Neutrophil (primary cell): ENCODE data around the gene KCNQ1.

Experiments used
- H3K27ac ChIP-seq: fragments of 200-600 bp; sonication (generic); 2 replicates; pipeline ENCODE4 v1.5.1; 2016; ENCODE audit warnings: mild to moderate bottlenecking, moderate library complexity
- H3K27me3 ChIP-seq: fragments of 200-600 bp; sonication (generic); 2 replicates; pipeline ENCODE4 v1.6.0; 2016; ENCODE audit warnings: mild to moderate bottlenecking
- H3K36me3 ChIP-seq: fragments of 200-600 bp; sonication (generic); 2 replicates; pipeline ENCODE4 v1.5.1; 2017
- H3K4me1 ChIP-seq, 2 experiments: fragments of 200-600 bp in 1 of 2; sonication (generic) in 1 of 2; 1 replicate in 1 of 2; 2 replicates in 1 of 2; pipeline versions ENCODE4 v1.5.1 to v1.6.1; 2013 to 2016; ENCODE audit warnings: low read depth in 1 of 2, low read length in 1 of 2, mild to moderate bottlenecking in 1 of 2, moderate library complexity in 1 of 2; ENCODE audit not compliant: control insufficient read depth in 1 of 2, insufficient read depth in 1 of 2
- H3K4me3 ChIP-seq, 2 experiments: fragments of 200-600 bp in 1 of 2; sonication (generic) in 1 of 2; 1 replicate in 1 of 2; 2 replicates in 1 of 2; pipeline ENCODE4 v1.5.1; 2013 to 2016; ENCODE audit warnings: low read depth in 1 of 2, low read length in 1 of 2, mild to moderate bottlenecking in 1 of 2, moderate library complexity in 1 of 2
- H3K9me3 ChIP-seq: fragments of 200-600 bp; sonication (generic); 2 replicates; pipeline ENCODE4 v1.5.1; 2016
- TF ChIP-seq, protein P1 (sequence below): fragments of 200-600 bp; sonication (generic); IDR thresholded peaks from 2 replicates; pipeline ENCODE4 v1.5.1; 2016; ENCODE audit warnings: antibody characterized with exemption

KCNQ1 gene

GRCh38 chr11:2813141-2813908, 368.5 kb downstream of the KCNQ1 start:
- no peaks in the 10 kb centered on the region for H3K36me3 ChIP-seq
- peaks cover 20 to 24% of the 10 kb centered on the region in 2 experiments for H3K4me1 ChIP-seq
- H3K9me3 ChIP-seq, result no peaks in the 10 kb centered on the region
- peak overlapping the region; percentile 45 for H3K27ac ChIP-seq
- no peak overlapping the region for H3K4me3 ChIP-seq
- TF ChIP-seq, protein P1, sequence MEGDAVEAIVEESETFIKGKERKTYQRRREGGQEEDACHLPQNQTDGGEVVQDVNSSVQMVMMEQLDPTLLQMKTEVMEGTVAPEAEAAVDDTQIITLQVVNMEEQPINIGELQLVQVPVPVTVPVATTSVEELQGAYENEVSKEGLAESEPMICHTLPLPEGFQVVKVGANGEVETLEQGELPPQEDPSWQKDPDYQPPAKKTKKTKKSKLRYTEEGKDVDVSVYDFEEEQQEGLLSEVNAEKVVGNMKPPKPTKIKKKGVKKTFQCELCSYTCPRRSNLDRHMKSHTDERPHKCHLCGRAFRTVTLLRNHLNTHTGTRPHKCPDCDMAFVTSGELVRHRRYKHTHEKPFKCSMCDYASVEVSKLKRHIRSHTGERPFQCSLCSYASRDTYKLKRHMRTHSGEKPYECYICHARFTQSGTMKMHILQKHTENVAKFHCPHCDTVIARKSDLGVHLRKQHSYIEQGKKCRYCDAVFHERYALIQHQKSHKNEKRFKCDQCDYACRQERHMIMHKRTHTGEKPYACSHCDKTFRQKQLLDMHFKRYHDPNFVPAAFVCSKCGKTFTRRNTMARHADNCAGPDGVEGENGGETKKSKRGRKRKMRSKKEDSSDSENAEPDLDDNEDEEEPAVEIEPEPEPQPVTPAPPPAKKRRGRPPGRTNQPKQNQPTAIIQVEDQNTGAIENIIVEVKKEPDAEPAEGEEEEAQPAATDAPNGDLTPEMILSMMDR, result no peak
- H3K27me3 ChIP-seq, result no peaks in the 10 kb centered on the region

- TF ChIP-seq, protein P1, result no peak
- Histone ChIP-seq H3K4me3 (no peak overlapping the region), H3K36me3 (no peaks in the 10 kb centered on the region), H3K27ac (no peak overlapping the region), H3K27me3 (no peaks in the 10 kb centered on the region), H3K9me3 (no peaks in the 10 kb centered on the region), H3K4me1 (peaks cover 20 to 24% of the 10 kb centered on the region in 2 experiments)
Observed at GRCh38 chr11:2813968-2814367, 369.2 kb downstream of the KCNQ1 start.

DNA sequence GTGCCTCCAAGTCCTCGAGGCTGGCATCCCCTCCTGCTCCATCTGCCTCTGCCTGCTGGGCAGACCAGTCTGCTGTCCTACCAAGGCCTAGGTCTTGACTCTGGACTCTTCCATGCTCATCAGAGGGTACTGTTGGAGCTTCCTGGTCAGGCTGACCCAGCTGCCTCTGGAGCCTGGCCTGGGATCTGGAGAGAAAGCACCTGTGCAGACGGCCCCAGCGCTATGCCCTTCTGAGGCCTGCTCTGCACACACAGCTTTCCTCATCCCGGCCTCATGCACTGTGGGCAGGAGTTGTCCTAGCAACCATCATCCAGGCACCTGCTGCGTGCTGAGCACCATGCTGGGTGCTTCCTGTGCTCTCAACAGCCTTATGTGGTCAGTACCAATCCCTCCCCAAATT, 369.9 kb downstream of the KCNQ1 start:
- Histone ChIP-seq H3K36me3 (no peaks in the 10 kb centered on the region), H3K9me3 (no peaks in the 10 kb centered on the region), H3K27ac (no peak overlapping the region), H3K27me3 (no peaks in the 10 kb centered on the region), H3K4me3 (no peak overlapping the region), H3K4me1 (peaks cover 20 to 24% of the 10 kb centered on the region in 2 experiments)
- TF ChIP-seq, protein P1, result no peak

DNA sequence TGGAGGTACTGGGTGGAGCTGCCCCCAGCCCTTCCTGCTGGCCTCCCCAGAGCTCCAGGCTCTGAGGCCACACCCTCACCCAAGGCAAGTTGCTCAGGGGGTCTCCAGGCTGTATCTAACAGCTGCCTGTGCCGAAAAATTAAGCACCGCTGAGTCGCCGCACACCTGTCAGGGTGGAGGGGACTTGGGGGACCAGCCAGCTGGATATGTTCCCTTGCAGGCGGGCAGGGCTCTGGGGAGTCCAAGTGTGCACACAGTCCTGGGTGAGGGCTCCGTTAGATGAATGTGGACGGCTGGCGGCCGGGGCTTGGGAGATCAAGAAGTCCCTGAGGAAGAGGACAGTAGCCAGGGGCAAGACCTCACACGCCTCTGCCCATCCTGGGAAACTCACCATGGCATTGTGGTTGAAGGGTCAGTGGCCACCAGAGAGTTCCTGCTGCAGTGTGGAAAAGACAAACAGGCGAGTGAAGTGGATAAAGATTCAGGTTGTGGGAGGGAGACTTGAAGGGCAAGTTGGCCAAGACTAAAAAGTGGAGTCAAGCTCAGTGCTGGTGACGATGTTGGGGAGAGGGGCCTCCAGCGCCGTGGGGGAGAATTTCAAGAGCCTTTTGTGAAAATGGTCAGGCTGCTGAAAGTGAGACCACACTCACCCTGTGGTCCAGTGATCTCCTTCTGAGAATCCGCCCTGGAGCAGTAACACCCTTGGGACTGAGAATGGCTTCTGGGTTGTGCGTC, 371.1 kb downstream of the KCNQ1 start:
- H3K9me3 ChIP-seq, result no peaks in the 10 kb centered on the region
- TF ChIP-seq, protein P1, result no peak
- peaks cover 20 to 24% of the 10 kb centered on the region in 2 experiments for H3K4me1 ChIP-seq
- H3K4me3 ChIP-seq, result no peak overlapping the region
- no peaks in the 10 kb centered on the region for H3K36me3 ChIP-seq
- no peak overlapping the region for H3K27ac ChIP-seq
- H3K27me3 ChIP-seq, result no peaks in the 10 kb centered on the region

DNA sequence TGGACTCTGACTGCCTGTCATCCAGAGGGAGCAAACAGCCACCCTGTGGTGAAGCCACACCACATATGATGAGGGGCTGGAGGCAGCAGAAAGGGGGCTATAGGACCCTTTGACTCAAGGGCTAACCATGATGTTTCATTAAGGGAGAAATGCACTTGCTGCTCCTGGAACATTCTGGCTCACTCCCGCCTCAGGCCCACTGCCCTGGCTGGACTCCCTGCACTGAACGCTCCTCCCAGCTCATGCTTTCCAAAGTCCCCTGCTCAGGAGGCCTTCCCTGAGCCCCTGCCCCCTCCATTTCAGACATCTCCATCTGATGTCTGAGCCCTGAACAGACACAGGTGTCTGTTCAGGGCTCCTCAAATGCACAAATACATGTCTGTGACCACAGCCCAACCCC, 371.7 kb downstream of the KCNQ1 start:
- Histone ChIP-seq H3K4me3 (no peak overlapping the region), H3K4me1 (peaks cover 17 to 23% of the 10 kb centered on the region in 2 experiments), H3K9me3 (no peaks in the 10 kb centered on the region), H3K36me3 (no peaks in the 10 kb centered on the region), H3K27me3 (no peaks in the 10 kb centered on the region), H3K27ac (no peak overlapping the region)
- TF ChIP-seq, protein P1, result no peak
